ENCODE data around the gene LTK.

DNA sequence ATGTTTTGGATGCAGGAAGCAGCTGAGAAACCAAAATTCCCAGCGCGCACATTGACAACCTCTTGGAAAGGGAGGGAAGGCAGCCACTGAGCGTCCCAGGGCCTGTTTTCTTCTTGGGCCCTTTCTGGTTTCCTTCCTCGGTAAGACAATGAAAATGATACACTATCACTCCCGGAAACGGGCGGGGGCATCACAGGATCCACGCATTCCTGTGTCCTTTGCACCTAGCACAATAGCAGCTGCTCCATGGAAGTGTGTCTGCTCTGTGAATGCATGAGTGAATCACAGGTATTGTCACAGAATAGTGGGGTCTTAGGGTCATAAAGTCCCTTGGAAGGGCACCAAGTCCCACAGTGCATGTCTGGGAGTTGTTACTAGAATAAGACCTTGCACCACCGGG lies 26.2 kb downstream of the LTK start:
- TF ChIP-seq TAF1 (IDR thresholded peaks at IDR 0.05; ENCODE audit: low read depth) = no peak
- no peak for TF ChIP-seq EP300 (IDR thresholded peaks at IDR 0.05; ENCODE audit: borderline replicate concordance)
- TF ChIP-seq, protein P1, sequence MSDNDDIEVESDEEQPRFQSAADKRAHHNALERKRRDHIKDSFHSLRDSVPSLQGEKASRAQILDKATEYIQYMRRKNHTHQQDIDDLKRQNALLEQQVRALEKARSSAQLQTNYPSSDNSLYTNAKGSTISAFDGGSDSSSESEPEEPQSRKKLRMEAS (IDR thresholded peaks at IDR 0.05) = no peak
- no peak for TF ChIP-seq CREB1 (IDR thresholded peaks at IDR 0.05; ENCODE audit: low read depth)
- TF ChIP-seq, protein P2, sequence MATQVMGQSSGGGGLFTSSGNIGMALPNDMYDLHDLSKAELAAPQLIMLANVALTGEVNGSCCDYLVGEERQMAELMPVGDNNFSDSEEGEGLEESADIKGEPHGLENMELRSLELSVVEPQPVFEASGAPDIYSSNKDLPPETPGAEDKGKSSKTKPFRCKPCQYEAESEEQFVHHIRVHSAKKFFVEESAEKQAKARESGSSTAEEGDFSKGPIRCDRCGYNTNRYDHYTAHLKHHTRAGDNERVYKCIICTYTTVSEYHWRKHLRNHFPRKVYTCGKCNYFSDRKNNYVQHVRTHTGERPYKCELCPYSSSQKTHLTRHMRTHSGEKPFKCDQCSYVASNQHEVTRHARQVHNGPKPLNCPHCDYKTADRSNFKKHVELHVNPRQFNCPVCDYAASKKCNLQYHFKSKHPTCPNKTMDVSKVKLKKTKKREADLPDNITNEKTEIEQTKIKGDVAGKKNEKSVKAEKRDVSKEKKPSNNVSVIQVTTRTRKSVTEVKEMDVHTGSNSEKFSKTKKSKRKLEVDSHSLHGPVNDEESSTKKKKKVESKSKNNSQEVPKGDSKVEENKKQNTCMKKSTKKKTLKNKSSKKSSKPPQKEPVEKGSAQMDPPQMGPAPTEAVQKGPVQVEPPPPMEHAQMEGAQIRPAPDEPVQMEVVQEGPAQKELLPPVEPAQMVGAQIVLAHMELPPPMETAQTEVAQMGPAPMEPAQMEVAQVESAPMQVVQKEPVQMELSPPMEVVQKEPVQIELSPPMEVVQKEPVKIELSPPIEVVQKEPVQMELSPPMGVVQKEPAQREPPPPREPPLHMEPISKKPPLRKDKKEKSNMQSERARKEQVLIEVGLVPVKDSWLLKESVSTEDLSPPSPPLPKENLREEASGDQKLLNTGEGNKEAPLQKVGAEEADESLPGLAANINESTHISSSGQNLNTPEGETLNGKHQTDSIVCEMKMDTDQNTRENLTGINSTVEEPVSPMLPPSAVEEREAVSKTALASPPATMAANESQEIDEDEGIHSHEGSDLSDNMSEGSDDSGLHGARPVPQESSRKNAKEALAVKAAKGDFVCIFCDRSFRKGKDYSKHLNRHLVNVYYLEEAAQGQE (IDR thresholded peaks at IDR 0.05; ENCODE audit: low read depth) = no peak
- no peak for TF ChIP-seq CEBPB (IDR thresholded peaks at IDR 0.05)
- no peak for TF ChIP-seq RAD21 (IDR thresholded peaks at IDR 0.05; ENCODE audit: low read depth)
- no peak for TF ChIP-seq YY1 (IDR thresholded peaks at IDR 0.05; ENCODE audit: low read depth)
- TF ChIP-seq, protein P3, sequence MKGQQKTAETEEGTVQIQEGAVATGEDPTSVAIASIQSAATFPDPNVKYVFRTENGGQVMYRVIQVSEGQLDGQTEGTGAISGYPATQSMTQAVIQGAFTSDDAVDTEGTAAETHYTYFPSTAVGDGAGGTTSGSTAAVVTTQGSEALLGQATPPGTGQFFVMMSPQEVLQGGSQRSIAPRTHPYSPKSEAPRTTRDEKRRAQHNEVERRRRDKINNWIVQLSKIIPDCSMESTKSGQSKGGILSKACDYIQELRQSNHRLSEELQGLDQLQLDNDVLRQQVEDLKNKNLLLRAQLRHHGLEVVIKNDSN (IDR thresholded peaks at IDR 0.05) = no peak
- no peak for TF ChIP-seq FOXM1 (IDR thresholded peaks at IDR 0.05; ENCODE audit: borderline replicate concordance, low read depth)
- no peak for TF ChIP-seq NFIC (IDR thresholded peaks at IDR 0.05)
- no peak for TF ChIP-seq TCF12 (IDR thresholded peaks at IDR 0.05; ENCODE audit: low read depth)

Data from Ishikawa (cell line).